Stimulated activated CD8-positive, alpha-beta memory T cell treated with anti-CD3 and anti-CD28 coated beads, Interleukin-4, amount 100 ng/mL, for 24 hours (primary cell): Measurements from ENCODE around the gene BEND3.
"Not testable (repeated sequence)": the region's sequence is repeated elsewhere in the genome, so short reads cannot be mapped to it uniquely, and the experiment has no call there.

Experiments
- DNase-seq: peaks from one replicate; pipeline ENCODE4 v3.0.0-alpha.2; 2020; ENCODE audit warnings: low read depth

The BEND3 gene

DNA sequence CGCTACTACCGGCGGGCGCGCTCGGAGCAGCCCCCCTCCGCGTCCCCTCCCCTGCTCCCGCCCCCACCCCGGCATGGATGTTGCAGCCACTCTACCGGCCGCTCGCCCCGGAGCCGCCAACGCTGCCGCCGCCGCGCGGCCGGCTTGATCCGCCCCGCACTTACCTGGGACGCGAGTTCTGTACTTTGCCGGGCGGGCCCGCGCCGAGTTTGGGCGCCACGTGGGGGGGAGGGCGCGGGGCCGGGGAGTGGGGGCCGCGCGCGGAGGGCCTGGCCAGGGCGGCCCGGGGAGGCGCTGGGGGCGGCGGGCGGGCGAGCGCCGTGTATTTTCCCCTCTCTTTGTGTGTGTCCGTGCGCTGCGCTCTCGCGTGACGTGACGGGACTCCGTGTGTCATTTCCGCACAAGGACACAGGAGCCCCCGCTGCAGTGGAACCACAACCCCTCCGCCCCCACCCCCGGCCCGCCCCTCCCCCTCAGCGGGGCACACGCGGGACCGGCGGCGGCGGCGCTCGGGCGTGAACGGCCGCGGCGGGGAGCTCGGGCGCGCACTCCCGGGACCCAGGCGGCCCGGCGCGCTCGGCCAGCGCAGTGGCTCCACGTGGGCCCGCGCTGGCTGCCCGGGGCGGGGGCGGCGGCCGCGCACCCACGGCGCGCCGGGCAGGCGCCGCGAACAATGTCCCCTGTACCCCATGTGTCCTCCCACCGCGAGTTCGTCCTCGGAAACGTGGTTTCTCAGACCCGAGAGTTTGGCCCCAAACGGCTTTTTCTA, at the start of gene BEND3:
Gene BEND3, minus strand, starts transcription at position 590 of the 769 bp plus-strand sequence. CDS start 16,230 bp downstream, outside the sequence.
- peak; percentile 20 for DNase-seq

DNA sequence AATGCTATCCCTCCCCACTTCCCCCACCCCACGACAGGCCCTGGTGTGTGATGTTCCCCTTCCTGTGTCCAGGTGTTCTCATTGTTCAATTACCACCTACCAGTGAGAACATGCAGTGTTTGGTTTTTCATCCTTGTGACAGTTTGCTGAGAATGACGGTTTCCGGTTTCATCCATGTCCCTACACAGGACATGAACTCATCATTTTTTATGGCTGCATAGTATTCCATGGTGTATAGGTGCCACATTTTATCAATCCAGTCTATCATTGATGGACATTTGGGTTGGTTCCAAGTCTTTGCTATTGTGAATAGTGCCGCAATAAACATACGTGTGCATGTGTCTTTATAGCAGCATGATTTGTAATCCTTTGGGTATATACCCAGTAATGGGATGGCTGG, 49.0 kb upstream of the BEND3 start:
- not testable (repeated sequence) for DNase-seq

DNA sequence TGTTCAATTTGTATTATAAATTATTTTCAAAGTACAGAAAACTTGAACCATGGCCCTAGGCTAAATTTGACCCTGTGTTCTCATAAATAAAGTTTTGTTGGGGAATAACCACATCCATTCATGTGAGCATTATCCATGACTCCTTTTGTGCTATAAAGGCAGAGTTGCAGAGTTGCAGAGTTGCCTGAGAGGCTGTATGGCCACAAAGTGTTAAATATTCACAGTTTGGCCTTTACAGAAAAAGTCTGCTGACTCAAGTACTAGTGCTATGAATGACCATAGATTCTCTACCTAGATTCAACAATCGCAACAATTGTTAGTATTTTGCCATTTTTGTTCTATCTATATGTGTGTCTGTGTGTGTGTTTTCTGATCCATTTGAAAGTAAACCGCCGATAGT, 46.2 kb upstream of the BEND3 start:
- no peak for DNase-seq

DNA sequence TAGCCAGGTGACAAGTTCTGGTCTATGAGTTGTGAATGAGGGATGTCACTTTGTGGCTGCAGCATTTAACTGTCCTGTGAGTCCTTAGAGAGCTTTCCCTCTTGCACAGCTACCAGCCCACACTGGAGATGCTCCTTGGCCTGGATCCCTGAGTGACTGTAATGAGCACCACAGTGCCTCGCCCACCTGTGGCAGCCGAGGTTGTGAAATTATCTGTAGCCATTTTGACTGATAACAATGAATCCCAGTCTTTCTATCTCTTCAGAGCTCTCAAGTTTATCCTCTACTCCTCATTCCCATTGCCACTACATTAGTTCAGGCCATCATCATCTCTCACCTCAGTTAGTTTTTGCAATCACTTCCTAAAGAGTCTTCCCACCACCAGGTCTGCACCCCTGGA, 41.3 kb upstream of the BEND3 start:
- DNase-seq = no peak

DNA sequence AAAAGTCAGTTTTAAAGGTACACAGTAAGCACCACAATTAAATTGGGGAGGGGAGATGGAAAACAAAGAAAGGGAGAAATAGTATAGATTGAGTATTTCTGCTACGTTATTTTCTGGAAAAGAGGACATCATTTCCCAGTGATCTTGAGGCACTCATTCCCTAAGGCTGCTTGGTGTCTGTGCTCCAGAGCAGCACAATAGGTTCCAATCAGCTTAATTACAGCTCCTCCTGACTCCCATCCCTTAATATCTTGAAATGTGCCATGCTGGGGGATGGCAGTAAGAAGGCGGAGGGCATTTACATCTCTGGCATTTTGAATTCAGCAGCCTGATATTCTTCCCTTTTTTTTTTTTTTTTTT, 39.5 kb upstream of the BEND3 start:
- no peak for DNase-seq

DNA sequence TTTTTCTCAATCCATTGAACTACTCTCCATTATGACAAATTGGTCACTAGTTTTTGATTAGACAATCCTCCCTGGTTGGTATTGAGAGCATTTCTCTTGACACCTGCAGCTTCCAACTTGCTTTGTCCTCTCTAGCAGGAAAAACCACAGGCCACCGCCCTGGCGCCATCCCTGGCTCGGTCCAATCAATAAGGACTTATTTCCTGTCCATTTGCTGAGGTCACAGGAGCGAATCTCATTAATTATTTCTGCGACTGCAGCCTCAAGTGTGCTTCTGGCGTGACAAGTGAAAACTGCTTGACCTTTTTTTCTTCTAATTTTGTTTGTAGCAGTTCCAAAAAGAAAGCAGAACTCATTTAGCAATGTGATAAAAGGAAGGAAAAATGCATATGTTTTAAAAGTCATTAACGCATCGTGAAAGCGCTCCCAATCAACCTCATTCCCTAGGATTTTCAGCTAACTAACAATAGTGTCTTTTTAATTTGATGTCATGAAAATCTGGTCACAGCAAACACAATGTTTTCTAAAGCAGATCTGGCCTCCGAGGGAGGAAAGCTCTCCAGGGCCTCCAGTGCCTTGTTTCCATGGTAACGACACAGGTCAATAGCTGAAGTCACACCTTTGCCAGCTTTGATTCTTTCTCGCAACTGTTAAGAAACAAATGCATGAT, 39.0 kb upstream of the BEND3 start:
- DNase-seq = no peak

DNA sequence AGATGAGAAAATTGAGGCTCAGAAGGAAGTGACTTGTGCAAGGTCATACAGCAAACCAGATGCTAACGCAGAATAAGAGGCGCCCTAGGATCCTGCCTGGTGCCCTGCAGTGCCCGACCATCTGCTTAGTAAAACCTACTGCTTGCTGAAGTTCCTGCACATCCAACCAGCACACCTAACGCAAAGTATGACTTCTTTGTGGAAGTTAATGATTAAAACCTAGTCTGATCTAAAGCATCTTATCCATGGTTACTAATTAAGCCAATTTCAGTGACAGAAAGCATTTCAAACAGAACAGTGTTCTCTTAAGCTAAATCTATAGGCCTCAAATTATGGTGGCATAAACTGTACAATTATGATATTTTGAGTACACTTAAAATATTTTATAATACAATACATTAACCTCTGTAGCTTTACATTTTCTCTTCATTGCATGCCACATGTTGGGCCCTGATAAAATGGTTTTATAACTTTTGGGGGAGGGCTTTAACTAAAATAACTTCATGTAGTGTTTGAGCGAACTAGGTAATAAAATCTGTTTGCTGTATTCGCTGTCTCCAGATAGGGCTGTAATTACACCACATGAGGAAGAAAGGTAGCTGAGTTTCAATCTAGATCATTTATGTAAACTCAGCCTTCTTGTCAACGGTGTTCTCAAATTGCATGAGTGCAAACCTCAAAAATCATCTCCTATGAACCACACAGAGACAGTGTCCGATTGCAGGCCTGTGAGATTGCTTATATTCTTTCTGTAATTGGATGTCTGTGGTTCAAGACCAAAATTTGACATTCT, 37.5 kb upstream of the BEND3 start:
- no peak for DNase-seq

DNA sequence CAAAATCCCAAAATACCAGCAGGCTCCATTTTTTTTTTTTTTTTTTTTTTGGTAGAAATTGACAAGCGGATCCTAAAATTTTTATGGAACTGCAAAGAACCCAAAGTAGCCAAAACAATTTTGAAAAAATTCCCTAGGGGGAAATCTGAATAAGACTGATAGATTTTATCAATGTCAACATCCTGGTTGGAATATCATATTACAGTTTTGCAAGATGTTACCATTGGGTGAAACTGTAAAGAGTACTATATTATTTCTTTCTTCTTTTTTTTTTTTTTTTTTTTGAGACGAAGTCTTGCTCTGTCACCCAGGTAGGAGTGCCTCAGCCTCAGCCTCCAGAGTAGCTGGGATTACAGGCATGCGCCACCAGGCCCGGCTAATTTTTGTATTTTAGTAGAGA, 29.4 kb upstream of the BEND3 start:
- DNase-seq = no peak

DNA sequence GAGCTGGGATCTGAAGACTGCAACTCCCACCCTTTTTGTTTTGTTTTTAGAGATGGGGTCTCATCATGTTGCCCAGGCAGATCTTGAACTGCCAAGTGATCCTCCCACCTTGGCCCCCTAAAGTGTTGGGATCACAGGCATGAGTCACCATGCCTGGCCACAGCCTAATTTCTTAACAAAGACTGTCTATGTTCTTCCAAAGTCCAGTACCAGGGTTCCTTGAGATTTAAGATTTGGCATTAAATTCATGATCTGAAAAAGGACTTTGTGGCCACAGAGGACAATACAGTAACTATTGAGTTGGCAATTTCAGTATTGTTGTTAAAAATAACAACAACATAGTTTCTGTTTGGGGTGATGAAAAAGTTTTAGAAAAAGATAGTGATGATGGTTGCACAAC, 28.7 kb upstream of the BEND3 start:
- no peak for DNase-seq

DNA sequence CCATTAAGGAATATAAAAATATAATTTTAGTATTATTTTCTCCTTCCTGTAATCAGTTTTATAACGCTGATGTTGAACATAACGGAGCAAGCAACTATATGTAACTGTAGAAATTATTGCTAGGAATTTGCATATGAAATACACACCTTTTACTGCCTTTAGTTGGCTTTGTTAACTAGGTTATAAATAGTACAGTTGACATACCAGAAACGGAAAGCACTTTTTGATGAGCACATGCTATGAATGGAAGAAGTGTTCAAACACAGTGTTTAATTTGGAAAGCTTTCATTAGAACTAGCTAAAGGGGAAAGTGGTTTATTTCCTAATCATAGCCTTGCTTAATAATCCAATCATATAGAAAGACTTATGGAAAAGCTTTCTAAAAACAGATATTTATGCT, 25.3 kb upstream of the BEND3 start:
- no peak for DNase-seq

DNA sequence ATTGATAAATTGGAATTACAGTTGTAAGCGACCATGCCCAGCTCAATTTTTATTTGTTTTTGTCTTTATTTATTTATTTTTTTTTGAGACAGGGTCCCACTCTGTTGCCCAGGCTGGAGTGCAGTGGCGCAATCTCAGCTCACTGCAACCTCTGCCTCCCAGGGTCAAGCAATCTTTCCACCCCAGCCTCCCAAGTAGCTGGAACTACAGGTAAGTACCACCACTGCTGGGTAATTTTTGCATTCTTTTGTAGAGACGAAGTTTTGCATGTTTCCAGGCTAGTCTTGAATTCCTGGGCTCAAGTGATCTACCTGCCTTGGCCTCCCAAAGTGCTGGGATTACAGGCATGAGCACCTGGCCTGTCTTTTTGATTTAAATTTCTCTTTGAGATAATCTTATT, 21.0 kb upstream of the BEND3 start:
- not testable (repeated sequence) for DNase-seq

DNA sequence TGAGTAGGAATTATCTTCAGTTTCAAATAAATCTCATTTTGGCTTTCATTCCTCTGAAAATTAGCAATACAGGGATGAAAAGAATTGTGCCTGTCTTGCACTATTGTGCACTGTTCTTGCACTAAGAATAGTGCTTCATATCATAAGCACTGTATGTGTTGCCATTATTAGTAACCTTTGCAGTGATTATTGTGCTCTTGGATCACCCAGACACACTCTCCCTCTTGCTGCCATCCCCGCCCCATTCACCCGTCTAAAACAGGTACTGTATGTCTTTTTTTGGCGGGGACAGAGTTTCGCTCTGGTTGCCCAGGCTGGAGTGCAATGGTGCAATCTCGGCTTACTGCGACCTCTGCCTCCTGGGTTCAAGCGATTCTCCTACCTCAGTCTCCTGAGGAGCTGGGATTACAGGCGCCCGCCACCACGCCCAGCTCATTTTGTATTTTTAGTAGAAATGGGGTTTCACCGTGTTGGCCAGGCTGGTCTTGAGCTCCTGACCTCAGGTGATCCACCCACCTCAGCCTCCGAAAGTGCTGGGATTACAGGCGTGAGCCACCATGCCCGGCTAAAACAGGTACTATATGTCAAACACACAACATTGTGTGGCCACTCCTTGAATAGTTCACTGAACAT, 19.8 kb upstream of the BEND3 start:
- DNase-seq = not testable (repeated sequence)

DNA sequence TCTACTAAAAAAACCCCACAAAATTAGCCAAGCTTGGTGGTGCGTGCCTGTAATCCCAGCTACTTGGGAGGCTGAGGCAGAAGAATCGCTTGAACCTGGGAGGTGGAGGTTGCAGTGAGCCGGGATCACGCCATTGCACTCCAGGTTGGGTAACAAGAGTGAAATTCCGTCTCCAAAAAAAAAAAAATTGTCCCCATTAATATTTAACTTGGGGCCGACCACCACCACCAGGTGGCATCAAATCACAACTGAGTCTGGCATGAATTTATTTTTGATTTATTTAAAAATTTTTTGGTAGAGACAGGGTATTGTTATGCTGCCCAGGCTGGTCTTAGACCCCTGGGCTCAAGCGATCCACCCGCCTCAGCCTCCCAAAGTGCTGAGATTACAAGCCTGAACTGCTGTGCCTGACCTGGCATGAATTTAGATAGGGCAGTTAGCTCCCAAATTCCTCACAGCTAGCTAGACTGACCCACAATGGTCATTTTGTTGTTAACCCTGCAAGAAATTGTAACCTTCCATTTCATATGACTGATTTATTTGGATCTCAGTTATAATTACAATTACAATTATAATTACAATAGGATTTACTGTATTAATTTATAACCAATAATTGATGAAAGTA, 17.1 kb upstream of the BEND3 start:
- no peak for DNase-seq

DNA sequence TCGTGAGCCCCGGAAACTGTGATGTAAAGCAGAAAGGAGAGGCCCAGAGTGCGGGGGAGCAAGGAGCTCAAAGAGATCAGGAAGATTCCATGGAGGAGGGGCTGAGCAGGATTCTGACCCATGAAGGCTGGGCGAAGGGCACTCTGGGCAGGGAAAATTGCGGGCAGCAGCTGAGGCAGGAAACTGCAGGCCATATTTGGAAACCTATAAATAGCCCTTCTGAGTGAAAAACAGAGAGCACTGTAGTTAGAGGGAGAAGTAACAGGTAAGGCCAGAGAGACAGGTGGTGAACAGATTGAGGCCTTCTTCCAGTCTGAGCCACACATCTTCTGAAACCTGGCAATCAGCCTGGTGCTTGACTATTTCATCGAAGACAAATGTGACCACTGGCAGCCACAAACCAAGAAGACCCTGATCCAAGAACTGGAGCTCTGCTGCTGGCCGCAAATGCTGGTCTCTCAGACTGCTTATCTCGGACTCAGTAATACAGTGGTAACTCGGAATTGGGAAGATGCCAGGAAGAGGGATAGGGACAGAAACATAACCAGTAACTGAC, 14.1 kb upstream of the BEND3 start:
- DNase-seq = no peak

DNA sequence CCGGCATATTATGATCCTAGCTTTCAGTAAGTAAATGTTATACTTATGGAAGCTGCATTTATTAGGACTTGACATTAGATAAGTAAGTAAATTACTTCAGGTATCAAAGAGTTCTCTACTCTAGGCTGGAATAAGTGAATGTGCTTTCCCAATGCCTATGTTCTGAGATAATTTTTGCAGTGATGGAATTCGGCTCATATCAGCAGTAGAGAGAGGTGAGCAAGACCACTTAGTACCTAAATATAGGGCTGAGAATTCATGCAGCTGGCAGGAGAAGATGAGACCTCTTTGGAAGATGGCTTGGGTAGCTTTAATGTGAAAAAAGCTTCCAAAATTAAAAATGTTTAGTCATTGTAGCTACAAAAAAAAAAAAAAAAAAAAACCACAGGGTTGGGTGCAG, 13.3 kb upstream of the BEND3 start:
- DNase-seq = no peak

DNA sequence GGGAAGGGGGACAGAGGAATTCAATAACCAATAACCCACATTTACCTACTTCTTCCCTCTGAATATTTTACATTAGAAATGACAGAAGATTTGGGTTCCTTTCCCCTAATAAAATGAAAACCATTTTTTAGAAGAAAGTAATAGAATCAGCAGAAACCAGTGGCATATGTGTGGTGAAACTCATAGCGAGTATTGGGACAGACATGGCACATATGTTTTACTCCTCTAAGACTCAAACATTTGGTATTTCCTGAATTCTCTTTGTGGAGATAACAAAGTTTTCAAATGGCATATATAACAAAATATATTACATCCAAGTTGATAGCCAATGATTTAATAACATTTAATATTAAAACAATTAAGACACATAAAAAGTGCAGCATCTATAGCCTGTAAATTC, 12.9 kb upstream of the BEND3 start:
- DNase-seq = no peak

DNA sequence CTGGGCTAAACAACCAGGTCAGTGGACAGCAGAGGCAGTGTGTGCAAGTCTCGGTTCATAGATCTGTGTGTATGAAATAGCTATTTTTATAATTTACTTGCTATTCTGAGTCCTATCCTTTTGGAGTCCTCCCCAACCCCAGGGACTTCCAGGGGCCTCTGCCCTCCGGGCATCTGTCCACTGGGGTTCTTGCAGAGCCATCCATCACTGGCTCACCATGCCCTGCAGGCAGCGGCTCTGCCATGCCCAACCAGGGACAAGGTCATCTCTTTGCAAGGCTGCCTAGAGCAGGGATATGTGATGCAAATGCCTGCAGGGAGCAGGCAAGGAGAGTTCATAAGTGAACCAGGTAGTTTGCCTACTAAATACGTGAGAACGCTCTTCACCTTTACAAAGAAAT, 10.5 kb upstream of the BEND3 start:
- no peak for DNase-seq

DNA sequence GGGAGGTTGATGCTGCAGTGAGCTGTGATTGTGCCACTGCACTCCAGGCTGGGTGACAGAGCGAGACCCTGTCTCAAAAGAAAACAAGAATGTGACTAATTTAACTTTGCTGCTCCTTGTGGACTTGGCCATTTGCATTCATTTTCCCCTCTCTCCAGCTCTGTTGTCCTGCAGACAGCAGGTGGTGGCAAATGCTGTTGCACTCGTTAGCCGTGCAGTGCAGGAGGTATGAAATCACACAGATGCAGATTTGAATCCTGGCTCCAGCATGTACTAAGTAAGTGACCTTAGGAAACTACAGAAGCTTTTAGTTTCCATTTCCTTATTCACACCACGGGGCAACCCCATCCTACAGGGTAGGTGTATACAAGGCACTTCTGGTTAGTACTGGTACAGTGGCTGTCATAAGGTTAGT, 9.6 kb upstream of the BEND3 start:
- DNase-seq = no peak

DNA sequence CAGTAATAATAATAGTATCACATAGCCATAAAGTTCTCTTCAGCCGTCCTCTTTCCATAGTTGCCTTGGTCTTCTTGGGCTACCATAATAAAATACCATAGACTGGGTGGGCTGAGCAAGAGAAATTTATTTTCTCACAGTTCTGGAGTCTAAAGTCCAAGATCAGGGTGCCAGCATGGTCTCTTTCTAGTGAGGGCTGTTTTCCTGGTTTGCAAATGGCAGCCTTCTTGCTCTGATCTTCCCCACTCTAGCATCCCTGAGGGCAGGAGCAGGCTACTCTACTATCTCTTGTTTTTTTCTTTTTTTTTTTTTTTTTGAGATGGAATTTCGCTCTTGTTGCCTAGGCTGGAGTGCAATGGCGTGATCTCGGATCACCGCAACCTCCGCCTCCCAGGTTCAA, 8.2 kb upstream of the BEND3 start:
- DNase-seq = no peak

DNA sequence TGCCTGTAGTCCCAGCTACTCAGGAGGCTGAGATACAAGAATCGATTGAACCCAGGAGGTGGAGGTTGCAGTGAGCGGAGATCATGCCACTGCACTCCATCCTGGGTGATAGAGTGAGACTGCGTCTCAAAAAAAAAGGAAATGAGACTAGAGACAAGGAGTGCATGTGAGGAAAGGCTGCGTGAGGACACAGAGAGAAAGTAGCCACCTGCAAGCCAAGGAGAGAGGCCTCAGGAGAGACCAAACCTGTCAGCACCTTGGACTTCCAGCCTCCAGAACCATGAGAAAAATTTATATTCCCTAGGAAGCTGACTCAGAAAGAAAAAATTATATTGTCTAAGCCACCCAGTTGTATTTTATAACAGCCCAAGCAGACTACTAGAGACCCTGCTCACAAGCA, 7.4 kb upstream of the BEND3 start:
- no peak for DNase-seq

DNA sequence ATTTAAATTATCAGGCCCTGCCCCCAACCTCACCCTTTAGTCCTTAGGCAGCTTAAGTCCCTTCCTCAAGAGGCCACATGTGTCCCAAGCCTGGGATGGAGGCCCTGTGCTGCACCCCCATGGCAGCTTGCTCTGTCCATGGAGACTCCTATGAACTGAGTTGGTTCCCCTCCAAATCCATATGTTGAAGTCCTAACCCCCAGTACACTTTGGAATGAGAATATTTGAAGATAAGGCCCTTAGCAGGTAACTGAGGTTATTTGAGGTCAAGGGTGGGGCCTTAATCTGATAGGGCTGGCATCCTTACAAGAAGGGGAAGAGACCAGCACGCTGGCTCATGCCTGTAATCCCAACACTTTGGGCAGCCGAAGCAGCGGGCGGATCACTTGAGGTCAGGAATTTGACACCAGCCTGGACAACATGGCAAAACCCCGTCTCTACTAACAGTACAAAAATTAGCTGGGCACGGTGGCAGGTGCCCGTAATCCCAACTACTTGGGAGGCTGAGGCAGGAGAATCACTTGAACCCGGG, 6.7 kb upstream of the BEND3 start:
- no peak for DNase-seq

DNA sequence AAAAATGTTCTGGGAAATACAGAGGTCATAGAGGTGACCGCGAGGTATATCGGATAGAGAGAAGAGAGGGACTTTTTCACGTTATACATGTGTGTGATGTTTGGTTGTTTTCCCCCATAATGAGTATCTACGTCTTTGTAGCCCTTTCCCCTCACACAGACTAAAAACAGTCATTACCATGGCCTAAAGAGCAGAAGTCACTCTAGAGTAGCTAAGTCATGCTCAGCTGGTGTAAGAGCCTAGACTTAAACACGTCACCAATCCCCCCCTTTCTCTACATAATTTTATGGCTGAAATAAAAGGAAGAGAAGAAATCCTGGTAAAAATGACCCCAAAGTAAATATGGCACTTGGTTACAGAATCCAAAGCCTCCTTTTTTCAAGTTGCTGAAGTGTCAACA, 6.0 kb upstream of the BEND3 start:
- no peak for DNase-seq
